NCI-H526 (cell line): ENCODE results near the gene TRIM45.
"Not testable (repeated sequence)": the region's sequence is repeated elsewhere in the genome, so short reads cannot be mapped to it uniquely, and the experiment has no call there.

Experiments
- DNase-seq, 2 experiments: peaks; one replicate each; lab custom pipeline; 2025; lab: John Stamatoyannopoulos, UW

TRIM45 gene

DNA sequence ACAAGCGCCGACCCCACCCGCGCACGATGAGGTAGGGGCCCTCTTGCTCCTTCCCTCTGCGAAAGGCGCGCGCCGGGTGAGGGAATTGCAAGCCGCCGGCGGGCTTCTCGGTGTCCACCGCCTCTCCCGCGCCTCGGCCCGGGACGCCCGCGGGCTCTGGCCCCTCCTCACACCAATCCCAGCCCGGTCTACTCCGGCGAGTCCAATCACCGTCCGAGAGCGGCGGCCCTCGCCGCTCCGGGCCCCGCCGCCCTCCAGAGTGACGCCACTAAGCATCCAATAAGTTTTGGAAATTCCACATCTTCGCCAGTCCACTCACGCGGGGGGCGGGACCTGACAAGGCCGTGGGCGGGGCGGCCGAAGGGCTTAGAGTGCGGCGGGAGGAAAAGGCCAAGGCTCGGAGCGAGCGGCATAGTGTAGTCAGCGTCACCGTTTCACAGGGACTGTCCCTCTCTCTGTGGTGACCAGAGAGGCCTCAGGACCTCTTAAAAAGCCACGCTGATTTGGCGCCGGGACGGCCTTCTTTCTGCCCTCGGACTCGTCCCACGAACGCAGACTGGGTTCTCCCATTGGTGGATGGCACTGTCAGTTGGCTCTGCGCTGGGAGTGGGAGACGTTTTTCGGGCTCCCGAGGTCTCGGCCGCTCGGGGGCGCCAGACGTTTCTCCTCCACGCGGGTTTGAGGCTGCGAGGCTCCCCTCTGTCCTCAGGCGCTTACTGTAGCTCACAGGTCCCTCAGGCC, at the start of gene TRIM45:
TSS of gene TRIM45 (minus strand) at position 161 of the 741 bp plus-strand sequence. CDS start 548 bp downstream, outside the sequence.
- DNase-seq: peak; percentile 98 to 99

DNA sequence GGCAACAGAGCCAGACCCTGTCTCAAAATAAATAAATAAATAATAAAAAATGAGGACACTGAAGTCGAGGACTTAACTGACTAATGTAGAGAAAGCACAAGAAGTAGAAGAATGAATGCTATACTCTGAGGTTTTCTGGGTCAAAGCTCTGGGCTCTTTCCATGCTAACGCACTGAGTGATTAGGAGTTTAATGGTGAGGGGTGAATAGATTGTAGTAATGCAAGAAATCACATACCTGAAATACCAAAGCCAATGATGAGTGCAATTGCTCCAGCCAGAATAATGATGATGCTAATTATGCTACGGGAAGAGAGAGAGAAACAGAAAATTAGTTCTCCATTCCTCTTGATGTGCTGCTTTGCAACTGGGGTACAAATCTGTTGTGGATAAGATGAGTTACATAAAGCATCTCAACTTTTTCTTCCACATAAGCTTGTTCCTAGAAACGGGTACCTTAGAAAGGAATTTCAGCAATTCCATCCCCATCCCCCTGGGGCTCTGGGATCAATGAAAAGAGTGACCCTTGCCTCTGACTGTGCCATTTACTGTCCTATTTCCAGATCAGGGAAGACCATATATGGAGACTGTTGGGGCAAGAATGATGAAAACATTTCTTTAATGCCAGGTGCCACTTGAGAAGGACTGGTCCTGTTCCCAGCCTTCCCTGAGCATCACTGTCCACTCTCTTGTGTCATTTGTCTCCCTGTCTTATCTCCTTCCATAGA, 48.5 kb upstream of the TRIM45 start:
- no peak for DNase-seq

DNA sequence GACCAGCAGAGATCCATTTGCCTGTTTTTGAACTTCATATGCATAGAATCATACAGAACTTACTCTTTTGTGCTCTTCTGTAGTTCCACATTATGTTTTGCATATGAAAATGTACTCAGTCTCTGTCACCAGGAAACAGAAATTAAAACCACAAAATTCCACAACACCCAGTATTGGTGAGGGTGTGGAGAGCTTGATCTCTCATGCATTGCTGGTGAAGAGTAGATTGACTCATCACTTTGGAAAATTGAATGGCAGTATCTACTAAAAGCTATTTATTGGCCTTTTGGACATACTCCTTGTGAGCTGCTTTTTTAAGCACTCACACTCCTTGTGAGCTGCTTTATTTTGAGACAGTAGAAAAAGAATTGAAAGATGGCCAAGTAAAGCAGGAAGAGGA, 45.9 kb upstream of the TRIM45 start:
- peak; percentile 40 to 46 for DNase-seq

- no peak for DNase-seq
Observed at GRCh38 chr1:117166076-117166475, 44.5 kb upstream of the TRIM45 start.

- DNase-seq: no peak
Observed at GRCh38 chr1:117164209-117164608, 42.7 kb upstream of the TRIM45 start.

DNA sequence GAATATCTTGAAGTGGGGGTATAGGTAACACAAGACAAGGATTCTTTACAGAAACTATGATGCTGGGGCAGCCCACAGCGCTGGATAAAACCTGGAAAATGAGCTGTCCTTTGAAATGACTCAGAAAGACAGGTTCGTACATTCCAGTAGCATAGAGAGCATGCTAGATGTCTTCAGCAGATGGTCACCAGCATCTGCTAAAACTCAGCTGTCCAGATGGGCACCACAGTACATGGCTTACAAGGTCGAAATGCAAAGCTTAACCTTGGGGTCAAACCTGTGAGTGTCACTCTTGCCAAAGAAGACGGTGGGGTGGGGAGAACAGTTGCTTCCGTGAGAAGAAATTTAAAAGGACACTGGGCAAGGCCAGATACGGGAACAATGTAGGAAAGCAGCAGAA, 41.3 kb upstream of the TRIM45 start:
- DNase-seq: no peak

GRCh38 chr1:117161887-117162286, 40.3 kb upstream of the TRIM45 start:
- peak; percentile 84 to 93 for DNase-seq

DNA sequence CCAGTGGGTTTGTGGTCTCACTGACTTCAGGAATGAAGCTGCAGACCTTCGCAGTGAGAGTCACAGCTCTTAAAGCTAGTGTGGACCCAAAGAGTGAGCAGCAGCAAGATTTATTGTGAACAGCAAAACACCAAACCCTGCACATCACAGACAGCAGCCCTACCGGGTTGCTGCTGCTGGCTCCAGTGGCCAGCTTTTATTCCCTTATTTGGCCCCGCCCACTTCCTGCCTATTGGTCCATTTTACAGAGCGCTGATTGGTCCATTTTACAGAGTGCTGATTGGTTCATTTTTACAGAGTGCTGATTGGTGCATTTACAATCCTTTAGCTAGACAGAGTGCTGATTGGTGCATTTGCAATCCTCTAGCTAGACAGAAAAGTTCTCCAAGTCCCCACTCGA, 29.8 kb upstream of the TRIM45 start:
- DNase-seq: not testable (repeated sequence)

DNA sequence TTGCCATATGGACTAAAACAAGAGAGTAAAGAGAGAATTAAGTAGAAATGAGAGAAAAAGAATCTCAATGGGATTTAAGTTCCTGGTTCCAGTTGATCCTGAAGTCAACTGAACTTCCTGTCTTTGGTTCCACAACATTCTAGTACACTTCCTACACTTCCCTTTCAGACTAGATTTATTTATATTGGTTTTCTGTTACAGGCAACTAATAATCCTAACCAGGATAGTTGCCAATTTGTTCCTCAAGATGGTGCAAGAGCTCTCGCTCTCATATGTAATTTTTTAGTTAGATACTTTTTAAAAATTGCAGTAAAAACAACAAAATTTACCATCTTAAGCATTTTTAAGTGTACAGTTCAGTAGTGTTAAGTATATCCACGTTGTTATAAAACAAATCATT, 28.8 kb upstream of the TRIM45 start:
- DNase-seq: no peak

DNA sequence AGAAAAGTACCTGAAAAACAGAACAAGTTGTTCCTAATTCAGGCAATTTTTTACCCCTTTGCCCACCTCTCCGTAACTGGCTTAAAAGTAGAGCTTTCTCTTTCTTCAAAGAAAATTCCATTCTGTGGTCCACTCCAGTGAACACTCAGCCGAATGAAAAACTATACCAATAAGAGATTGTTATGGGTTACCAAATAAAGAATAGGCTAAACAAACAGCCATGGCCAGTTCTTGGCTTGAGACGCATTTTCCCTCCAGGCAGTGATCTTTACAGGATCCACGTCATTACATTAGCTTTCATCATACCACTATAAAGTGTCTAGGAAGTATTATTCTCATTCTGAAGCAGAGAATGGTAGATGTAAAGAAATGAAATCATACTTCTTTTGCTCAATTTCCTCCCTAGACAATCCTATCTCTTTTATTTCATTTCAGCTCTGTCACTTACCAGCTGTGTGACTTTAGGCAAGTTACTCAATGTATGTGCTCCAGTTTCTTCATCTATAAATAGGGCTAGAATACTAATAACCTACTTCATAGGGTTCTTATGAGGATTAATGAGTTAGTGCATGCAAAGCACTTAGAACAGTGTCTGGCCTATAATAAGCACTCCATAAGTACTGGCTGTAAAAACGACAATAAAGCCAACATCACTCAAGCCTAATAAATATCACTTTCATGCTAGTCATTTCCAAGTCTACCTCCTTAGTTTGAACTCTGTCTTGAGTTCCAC, 26.5 kb upstream of the TRIM45 start:
- DNase-seq: peak; percentile 23 to 24

GRCh38 chr1:117147341-117147831, 25.8 kb upstream of the TRIM45 start:
- no peak for DNase-seq

DNA sequence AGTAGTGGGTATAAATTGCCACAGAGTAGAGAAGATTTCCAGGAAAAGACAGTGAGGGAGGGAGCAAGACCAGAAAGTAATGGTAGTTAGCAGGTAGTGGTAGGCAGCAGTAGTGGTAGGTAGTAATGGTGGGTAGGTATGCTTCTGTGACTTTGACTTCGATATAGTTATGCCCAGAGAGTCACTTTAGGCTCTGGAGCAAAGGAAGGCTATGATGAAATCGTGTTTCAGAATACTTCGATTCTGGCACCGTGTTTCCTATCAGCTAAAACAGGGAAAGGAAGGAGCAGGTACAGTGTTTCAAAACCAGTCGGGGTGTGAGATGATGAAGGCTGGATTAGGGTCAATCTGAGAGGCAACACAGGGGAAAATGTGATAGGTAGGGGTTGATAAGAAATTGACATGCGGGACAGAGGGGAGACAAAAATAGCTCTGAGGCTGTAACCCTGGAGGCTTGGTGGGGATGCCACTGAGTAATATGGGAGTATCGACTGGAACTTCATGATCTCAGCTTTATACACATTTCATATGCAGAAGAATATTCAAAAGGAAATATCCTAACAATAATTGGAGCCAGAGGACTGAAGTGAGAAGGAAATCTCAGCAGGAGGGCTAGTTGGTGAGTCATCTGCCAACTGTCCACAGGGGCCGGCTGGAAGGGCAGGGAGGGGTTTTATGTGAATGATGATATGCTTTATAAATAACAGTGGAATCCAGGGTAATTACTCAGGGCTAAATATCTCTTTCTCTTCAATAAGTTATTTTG, 25.2 kb upstream of the TRIM45 start:
- DNase-seq: no peak

DNA sequence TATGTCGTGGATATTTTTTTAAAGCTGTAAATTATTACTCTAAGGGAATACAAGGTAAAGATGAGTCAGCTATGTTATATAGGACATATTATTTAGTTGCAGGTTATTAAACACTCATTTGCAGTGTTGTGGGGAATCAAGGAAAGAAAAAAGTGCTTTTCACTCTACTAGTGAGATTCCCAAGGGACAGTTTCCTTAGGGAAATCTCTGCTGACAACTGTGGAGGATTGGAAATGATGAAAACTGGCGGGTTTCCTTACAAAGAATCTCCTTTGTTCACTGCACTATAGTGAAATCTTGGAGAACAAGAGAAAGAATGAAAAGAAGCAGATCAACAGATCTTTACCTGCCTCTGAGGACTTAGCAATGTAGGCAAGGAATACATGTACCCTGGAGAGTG, 24.5 kb upstream of the TRIM45 start:
- DNase-seq: no peak

- DNase-seq: no peak
Observed at GRCh38 chr1:117143871-117144270, 22.3 kb upstream of the TRIM45 start.

DNA sequence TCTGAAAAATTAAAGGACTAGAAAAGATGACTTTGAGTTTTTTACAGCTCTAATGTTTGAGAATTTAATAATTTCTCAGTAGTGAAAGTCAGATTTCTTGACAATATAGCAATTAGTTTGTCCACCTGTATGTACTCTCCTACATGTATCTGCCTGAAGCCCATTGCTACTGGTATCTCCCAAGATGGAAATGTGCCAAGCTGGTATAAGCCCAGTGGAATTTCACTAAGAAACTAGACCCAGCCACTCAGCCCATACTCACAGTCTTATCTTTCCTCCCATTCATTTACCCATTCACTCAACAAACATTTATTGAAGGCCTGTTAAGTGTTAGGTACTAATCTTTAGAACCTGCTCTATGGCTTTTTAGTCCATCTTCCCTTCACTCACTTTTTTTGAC, 21.6 kb upstream of the TRIM45 start:
- DNase-seq: no peak

GRCh38 chr1:117142200-117142599, 20.7 kb upstream of the TRIM45 start:
- DNase-seq: no peak

DNA sequence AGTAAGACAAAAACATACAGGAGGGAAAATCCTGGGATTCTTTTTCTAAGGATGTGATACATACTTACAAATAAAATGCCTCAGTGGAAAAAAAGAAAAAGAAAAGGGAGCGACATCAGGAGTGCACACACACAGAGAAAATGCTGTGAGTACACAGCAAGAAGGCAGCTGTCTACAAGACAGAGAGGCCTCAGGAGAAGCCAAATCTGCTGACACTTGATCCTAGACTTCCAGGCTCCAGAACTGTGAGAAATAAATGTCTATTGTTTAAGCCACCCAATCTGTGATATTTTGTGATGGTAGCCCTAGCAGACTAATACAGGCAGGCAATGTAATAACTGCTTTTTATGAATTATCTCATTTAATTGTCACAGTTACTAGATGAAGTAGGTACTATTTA, 17.0 kb upstream of the TRIM45 start:
- no peak for DNase-seq

- DNase-seq: no peak
Observed at GRCh38 chr1:117138106-117138505, 16.6 kb upstream of the TRIM45 start.

- no peak for DNase-seq
Observed at GRCh38 chr1:117137281-117137855, 15.8 kb upstream of the TRIM45 start.

GRCh38 chr1:117136749-117137148, 15.2 kb upstream of the TRIM45 start:
- peak in 1 of 2 experiments; percentile 21 for DNase-seq

DNA sequence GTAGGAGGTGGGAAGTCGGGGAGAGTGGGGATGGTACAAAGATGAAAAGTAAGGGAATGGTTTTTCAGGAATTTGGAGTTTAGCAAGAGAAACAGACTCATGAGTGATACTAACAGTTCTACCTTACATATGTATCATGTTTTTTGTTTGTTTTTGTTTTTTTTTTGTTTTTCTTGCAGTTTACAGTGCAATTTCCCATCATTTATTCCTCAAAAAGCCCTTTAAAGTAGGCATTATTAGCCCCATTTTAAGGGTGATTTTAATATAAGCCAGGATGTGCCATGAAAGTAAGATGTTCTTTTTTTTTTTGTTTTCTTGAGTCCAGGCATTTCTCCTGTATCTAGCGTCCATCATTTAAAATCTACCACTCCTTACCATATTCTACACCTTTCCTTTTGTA, 13.8 kb upstream of the TRIM45 start:
- no peak for DNase-seq

GRCh38 chr1:117130526-117130925, 9.0 kb upstream of the TRIM45 start:
- DNase-seq: no peak
